GM19099 (cell line): Measurements from ENCODE around the gene OPCML.

ENCODE experiments used
- POLR2A ChIP-seq: IDR thresholded peaks from 3 replicates; pipeline ENCODE4 v1.6.1; 2011; ENCODE audit warnings: low read depth; ENCODE audit not compliant: insufficient read length; ENCODE audit errors: extremely low read depth

Gene OPCML

GRCh38 chr11:132685174-132685611, 847.1 kb downstream of the OPCML start:
- TF ChIP-seq POLR2A = no peak

DNA sequence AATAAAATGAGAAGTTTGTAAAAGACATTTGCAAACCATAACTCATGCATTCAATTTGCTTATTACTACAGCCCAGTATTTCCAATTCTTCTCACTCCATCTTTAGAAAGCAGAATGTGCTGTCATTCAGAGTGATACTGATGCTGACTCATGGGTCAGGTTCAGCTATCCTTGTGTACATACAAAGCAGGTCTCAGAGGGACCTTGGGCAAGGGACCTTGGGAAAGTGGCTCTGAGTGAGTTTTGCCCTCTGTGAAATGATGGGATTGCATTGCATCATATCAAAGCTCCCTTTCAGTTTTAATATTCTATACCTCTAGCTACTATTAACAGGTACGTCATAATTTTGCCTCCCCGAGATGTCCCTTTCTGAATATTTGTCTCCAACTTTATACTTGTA, 848.7 kb downstream of the OPCML start:
- TF ChIP-seq POLR2A = no peak

DNA sequence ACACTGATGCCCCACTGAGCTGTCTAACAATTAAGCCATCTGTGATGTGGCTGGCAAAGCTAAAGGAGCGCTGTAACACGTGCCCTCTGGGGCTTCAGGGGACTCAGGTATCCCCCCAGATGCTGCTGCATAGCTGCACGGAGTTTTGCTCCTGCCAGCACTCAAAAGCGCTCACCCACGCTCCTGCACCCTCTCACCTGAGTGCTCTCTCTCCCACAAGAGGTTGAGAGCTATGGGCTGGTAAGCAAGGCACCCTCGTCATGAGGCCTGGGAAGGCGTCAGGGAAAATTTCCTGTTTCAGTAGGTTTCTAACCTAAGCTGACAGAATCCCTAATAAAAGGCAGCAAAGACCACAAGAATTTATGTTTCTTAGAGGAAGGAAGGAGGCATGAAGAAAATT, 850.3 kb downstream of the OPCML start:
- no peak for TF ChIP-seq POLR2A

GRCh38 chr11:132680584-132680983, 851.7 kb downstream of the OPCML start:
- TF ChIP-seq POLR2A = no peak

DNA sequence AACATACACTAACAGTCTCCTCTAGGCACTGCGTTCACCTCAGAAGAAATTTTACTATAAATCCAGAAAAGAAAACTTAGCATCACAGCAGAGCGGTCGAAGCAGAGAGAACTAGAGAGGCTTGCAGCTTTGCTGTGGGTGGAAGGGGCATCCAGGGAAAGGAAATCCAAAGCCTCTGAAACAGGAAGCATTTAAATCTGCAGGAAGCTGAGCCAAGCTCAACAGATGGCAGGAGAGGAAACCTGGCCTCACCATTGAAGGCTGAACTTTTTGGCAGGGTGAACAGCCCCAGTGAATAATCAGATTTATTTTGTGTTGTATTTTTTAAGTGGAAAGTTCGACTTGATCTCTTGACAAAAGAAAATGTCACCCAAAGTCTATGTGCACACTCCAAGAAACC, 858.1 kb downstream of the OPCML start:
- TF ChIP-seq POLR2A = no peak

GRCh38 chr11:132671851-132672370, 860.4 kb downstream of the OPCML start:
- TF ChIP-seq POLR2A = no peak

- TF ChIP-seq POLR2A = no peak
Observed at GRCh38 chr11:132670921-132671675, 861.2 kb downstream of the OPCML start.

DNA sequence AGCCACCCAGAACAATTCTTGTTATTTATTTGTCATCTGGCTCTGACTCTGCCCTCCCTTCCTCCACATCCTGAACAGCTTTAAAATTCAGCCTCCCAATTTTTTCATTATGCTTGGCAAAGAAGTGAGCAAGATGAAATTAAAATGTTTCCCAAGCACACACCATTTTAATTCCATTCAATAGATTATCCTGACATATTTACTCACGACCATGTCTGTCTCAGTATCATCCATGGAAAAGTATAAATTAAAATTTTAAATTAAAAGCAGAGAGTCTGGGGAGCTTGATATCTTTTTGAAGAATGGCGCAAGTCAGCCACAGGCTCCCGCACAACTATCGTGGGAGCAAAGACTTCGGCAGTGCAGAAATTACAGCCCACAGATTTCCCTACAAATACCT, 862.4 kb downstream of the OPCML start:
- no peak for TF ChIP-seq POLR2A

DNA sequence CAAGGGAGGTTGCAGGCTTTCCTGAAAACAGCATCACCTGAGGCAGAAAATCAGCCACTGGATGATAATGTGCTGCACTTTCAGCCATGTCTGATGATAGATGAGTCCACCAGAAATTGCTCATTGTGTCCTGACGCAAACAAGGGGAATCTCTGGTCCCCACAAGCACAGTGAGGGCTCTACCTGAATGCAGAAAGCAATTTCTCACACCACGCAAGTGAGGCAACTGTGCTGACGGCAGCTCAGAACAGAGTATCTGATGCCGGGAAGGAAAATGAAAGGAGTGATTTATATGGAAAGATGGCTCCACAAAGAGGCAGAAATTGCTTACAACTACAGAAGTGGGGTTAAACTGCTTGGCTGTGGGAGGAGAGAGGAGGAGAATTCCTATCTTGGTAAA, 867.1 kb downstream of the OPCML start:
- no peak for TF ChIP-seq POLR2A

DNA sequence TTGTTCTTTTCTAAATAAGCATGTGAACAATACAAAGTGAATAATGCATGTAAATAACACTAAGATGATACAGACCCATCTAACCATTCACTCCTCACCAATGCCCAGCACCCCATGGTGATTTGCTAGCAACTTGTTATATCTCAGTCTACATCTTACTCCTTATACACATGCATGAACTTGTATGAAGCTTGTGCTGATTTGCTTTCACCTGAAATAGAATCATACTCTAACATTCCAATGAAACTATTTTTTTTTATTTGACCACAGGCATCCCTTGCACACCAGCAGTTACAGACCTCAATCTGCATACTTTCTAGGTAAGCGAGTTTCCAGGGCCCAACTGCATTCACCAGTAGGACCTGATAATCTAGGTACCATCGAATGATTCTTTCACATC, 873.6 kb downstream of the OPCML start:
- no peak for TF ChIP-seq POLR2A

DNA sequence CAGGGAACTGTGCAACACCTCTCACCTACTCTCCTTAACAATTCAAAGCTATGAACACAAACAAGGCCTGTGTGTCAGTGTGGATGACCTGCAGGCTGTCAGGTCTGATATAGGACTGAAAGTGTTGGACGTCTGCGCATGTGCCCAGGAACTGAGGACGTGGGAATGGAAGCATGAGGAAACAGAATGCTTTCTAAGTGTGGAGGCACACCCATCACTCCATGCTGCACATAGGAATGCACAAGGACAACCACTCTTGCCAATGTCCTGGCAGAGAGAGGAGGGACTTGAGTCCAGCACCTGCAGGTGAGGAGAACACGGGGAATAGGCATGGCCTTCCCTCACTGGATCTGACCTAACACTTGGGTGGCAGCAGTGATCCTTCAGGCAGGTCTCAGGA, 874.3 kb downstream of the OPCML start:
- no peak for TF ChIP-seq POLR2A

DNA sequence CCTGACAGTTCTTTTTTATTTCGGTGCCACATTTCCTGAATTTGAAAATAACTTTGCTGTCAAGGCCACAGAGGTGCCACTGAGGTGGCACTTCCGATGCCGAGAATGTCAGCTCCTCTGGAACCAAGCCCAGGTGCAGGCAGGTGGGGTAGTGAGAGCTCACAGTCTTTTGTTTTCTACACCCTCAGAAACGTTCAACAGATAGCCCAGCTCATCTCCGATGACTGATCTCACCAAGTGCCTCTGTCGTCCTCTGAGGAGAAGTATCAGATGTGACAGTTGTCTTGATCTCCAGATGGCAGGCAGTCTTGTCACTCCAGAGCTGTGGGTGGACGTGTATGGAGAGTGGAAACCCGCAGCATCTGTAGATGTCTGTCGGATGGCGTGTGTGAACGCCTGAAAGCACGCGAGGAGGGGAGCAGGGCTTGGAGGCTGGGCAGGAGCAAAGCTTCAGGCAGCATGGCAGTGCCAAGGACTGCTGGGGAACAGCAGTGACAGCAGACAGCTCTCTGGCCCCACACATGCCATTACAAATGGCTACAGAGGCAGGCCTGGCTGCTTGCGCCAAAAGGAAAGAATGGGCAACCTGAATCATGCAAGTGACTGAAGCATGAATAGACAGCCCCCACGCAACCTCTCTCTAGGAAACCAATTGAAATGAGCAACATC, 877.0 kb downstream of the OPCML start:
- no peak for TF ChIP-seq POLR2A

GRCh38 chr11:132653237-132653636, 879.1 kb downstream of the OPCML start:
- no peak for TF ChIP-seq POLR2A

- no peak for TF ChIP-seq POLR2A
Observed at GRCh38 chr11:132650969-132651720, 881.2 kb downstream of the OPCML start.

GRCh38 chr11:132649277-132649676, 883.0 kb downstream of the OPCML start:
- TF ChIP-seq POLR2A = no peak
